Thyroid gland (tissue), 4 donors: ENCODE measurements around the gene CDH23.

Experiments used
- POLR2A ChIP-seq, 2 donors: fragments of 450-650 bp; IDR thresholded peaks; one replicate each; pipeline ENCODE4 v1.6.1; 2017; ENCODE audit warnings: antibody characterized with exemption in 2 of 2, mild to moderate bottlenecking in 2 of 2, moderate library complexity in 1 of 2
- TF ChIP-seq, protein P1 (sequence below), 6 experiments: fragments of 200-600 bp in 3 of 6; fragments of 450-650 bp in 3 of 6; sonication (generic) in 3 of 6; IDR thresholded peaks; one replicate each; pipeline ENCODE4 v1.5.1; 2016 to 2019; ENCODE audit warnings: antibody characterized with exemption in 6 of 6, mild to moderate bottlenecking in 2 of 6, inconsistent platforms in 1 of 6, moderate library complexity in 1 of 6

- TF ChIP-seq POLR2A (IDR thresholded peaks at IDR 0.05) = no peak
- TF ChIP-seq, protein P1, sequence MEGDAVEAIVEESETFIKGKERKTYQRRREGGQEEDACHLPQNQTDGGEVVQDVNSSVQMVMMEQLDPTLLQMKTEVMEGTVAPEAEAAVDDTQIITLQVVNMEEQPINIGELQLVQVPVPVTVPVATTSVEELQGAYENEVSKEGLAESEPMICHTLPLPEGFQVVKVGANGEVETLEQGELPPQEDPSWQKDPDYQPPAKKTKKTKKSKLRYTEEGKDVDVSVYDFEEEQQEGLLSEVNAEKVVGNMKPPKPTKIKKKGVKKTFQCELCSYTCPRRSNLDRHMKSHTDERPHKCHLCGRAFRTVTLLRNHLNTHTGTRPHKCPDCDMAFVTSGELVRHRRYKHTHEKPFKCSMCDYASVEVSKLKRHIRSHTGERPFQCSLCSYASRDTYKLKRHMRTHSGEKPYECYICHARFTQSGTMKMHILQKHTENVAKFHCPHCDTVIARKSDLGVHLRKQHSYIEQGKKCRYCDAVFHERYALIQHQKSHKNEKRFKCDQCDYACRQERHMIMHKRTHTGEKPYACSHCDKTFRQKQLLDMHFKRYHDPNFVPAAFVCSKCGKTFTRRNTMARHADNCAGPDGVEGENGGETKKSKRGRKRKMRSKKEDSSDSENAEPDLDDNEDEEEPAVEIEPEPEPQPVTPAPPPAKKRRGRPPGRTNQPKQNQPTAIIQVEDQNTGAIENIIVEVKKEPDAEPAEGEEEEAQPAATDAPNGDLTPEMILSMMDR (IDR thresholded peaks at IDR 0.05) = no peak
These were observed 127.0 kb downstream of the CDH23 start for GRCh38 chr10:71523756-71524155.
